Activated naive CD8-positive, alpha-beta T cell (primary cell): ENCODE measurements around the gene NAXE.
"Not testable (repeated sequence)": the region's sequence is repeated elsewhere in the genome, so short reads cannot be mapped to it uniquely, and the experiment has no call there.

Source experiments
- H3K27ac Mint-ChIP-seq: one replicate; pipeline ENCODE4 v1.8.0; 2021; ENCODE audit warnings: mixed read lengths
- H3K27me3 Mint-ChIP-seq: one replicate; pipeline ENCODE4 v1.8.0; 2021; ENCODE audit warnings: mixed read lengths
- H3K36me3 Mint-ChIP-seq: one replicate; pipeline ENCODE4 v1.8.0; 2021; ENCODE audit warnings: mixed read lengths
- H3K4me1 Mint-ChIP-seq: one replicate; pipeline ENCODE4 v1.8.0; 2021; ENCODE audit warnings: low read depth, mixed read lengths
- H3K4me3 Mint-ChIP-seq: one replicate; pipeline ENCODE4 v1.8.0; 2021; ENCODE audit warnings: mild to moderate bottlenecking, mixed read lengths
- H3K9me3 Mint-ChIP-seq: one replicate; pipeline ENCODE4 v1.8.0; 2021; ENCODE audit warnings: low read depth, mixed read lengths

The NAXE gene

DNA sequence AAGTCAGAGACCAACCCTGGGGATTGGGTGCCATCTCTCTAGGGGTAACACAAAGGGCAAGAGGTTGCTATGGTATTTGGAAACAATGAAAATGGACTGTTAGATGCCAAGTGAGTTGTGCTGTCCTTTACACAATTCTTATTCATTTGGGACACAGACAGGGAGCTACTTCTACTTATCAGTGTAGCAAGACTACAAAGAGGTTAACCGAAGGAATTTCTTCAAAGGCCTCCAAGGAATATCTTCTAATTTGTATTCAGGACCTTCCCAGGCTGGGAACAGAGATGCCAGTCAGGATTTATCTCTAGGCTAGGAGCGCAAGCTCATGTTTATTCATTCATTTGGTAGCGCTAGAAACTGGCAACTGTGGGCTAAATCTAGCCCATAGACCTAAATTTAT lies 2.6 kb downstream of the NAXE start:
- Mint-ChIP-seq H3K27ac (peak overlapping the region; percentile 28), H3K4me1 (peaks cover 30% of the 10 kb centered on the region), H3K36me3 (no peaks in the 10 kb centered on the region)

DNA sequence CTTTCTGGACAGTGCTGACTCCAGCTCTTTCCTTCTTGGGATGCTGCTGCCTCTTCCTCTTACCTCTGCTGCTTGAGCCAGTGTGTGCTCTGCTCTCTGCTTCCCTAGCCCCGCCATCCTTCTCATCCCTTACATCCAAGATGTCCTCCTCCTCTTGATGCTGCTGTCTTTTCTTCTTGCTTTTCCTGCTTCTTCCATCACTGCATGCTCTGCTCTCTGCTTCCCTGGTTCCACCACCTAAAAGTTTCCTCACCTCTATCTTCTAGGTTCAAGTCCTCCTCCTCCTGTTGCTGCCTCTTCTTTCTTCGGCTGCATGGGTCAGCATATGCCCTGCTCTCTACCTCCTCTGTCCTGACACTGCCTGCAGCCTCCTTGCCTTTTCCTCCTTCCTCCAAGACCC lies 3.4 kb downstream of the NAXE start:
- H3K9me3 Mint-ChIP-seq, result no peaks in the 10 kb centered on the region
- H3K36me3 Mint-ChIP-seq, result peaks cover 3% of the 10 kb centered on the region
- peak overlapping the region; percentile 50 for H3K27ac Mint-ChIP-seq
- no peaks in the 10 kb centered on the region for H3K27me3 Mint-ChIP-seq
- H3K4me1 Mint-ChIP-seq, result peaks cover 38% of the 10 kb centered on the region
- H3K4me3 Mint-ChIP-seq, result no peak overlapping the region

More for the DNA sequence above, 2.6 kb downstream of the NAXE start:
- Mint-ChIP-seq H3K9me3 (no peaks in the 10 kb centered on the region), H3K27me3 (no peaks in the 10 kb centered on the region), H3K4me3 (no peak overlapping the region)

DNA sequence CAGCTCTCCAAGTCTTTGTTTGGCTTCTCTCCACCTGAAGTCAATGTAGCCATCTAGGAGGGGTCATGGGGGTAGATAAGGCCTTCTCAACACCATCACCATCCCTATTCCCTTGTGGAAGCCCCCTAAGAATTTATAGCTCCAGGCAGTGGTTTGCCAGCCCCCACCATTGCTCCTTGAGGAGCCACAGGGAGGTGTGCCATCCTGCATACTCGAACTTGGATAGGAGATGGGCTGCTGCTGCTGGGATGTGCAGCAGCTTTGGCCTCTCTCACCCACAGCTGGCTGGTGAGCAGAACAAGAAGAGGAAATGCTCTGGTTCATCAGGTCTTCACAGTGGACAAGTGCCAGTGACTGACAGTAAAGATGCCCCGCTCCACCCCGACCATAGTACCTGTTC lies 4.8 kb downstream of the NAXE start:
- Mint-ChIP-seq H3K4me3 (no peak overlapping the region), H3K27ac (no peak overlapping the region), H3K4me1 (peaks cover 35% of the 10 kb centered on the region), H3K36me3 (peaks cover 3% of the 10 kb centered on the region), H3K27me3 (no peaks in the 10 kb centered on the region), H3K9me3 (no peaks in the 10 kb centered on the region)

DNA sequence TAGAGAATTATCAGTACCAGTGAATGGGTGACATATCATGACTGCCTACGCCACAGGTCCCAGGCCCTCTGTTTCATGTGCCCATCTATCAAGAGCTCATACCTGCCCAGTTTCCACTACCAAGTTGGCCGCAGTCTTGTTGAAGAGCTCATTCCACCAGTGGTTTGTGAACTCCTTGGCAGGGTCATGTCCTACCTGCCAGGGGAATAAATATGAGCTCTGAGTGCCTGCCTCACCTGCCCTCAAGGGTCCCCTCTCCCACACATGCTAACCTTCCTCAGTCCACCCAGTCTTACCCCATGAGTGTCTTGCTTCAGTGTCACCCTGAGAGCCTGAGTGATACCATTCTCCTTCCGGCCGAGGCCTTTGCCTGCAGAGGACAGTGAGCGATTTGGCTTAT lies 6.5 kb downstream of the NAXE start:
- Mint-ChIP-seq H3K4me3 (no peak overlapping the region), H3K36me3 (peaks cover 3% of the 10 kb centered on the region), H3K9me3 (no peaks in the 10 kb centered on the region), H3K4me1 (peaks cover 41% of the 10 kb centered on the region), H3K27me3 (no peaks in the 10 kb centered on the region), H3K27ac (peak overlapping the region; percentile 100)

DNA sequence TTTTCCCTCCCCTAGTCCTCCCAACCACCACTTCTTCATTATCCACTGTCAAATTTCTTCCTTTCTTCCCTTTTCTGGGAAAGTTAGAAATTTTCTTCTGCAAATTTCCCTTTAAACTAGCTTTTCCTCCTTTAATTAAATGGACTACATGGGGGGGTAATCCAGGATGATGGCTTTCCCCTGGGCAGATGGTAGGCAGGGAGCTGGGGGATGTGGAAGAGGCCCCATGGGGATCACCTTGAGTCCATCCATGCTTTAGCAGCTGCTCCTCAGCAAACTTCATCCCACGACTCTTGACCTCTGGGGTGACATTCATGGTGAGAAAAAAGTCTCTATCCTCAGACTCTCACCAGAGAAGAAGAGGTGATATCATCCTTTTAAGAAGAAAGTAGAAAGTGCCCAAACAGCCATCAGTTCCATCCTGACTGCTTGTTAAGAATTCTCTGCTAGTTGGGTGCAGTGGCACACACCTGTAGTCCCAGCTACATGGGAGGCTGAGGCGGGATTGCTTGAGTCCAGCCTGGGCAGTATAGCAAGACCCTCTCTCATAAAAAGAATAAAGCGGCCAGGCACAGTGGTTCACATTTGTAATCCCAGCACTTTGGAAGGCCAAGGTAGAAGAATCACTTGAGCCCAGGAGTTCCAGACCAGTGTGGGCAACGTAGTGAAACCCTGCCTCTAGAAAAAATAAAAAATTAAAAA lies 7.3 kb downstream of the NAXE start:
- no peaks in the 10 kb centered on the region for H3K27me3 Mint-ChIP-seq
- H3K4me1 Mint-ChIP-seq, result peaks cover 39% of the 10 kb centered on the region
- peaks cover 3% of the 10 kb centered on the region for H3K36me3 Mint-ChIP-seq
- H3K27ac Mint-ChIP-seq, result peak overlapping the region; percentile 100
- no peak overlapping the region for H3K4me3 Mint-ChIP-seq
- no peaks in the 10 kb centered on the region for H3K9me3 Mint-ChIP-seq

DNA sequence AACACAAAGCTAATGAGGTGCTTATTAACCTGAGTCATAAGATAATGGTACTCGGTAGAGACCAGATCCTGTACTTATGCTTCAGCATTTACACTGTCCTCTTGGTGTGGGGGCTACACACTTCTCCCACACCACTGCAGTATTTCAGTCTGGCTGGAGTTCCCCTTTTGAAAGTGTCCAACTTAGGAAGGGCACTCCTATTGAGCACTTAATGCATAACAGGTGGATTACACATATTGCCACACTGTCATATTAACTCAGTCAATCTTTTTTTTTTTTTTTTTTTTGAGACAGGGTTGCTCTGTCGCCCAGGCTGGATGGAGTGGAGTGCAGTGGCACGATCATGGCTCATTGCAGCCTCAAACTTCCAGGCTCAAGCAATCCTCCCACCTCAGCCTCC lies 8.2 kb downstream of the NAXE start:
- Mint-ChIP-seq H3K27me3 (no peaks in the 10 kb centered on the region), H3K4me1 (peaks cover 37% of the 10 kb centered on the region), H3K27ac (peak overlapping the region; percentile 100), H3K36me3 (peaks cover 3% of the 10 kb centered on the region), H3K9me3 (no peaks in the 10 kb centered on the region), H3K4me3 (peak overlapping the region; percentile 94)

DNA sequence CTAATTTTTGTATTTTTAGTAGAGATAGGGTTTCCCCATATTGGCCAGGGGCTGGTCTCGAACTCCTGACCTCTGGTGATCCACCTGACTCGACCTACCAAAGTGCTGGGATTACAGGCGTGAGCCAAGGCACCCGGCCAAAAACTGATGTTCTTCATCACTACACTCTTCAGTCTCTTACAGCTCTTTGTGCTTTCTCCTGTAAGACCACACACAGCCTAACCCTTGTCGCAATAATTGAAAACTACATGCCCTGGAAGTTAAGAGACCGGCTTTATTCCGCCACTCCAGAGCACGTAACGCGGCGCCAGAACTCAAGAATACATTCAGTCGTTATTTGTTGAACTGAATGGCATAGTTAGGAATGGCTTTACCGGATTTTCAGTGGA lies 9.2 kb downstream of the NAXE start:
- Mint-ChIP-seq H3K4me3 (peak overlapping the region; percentile 94), H3K4me1 (peaks cover 32% of the 10 kb centered on the region), H3K9me3 (no peaks in the 10 kb centered on the region), H3K36me3 (peaks cover 3% of the 10 kb centered on the region), H3K27ac (peak overlapping the region; percentile 100), H3K27me3 (no peaks in the 10 kb centered on the region)

DNA sequence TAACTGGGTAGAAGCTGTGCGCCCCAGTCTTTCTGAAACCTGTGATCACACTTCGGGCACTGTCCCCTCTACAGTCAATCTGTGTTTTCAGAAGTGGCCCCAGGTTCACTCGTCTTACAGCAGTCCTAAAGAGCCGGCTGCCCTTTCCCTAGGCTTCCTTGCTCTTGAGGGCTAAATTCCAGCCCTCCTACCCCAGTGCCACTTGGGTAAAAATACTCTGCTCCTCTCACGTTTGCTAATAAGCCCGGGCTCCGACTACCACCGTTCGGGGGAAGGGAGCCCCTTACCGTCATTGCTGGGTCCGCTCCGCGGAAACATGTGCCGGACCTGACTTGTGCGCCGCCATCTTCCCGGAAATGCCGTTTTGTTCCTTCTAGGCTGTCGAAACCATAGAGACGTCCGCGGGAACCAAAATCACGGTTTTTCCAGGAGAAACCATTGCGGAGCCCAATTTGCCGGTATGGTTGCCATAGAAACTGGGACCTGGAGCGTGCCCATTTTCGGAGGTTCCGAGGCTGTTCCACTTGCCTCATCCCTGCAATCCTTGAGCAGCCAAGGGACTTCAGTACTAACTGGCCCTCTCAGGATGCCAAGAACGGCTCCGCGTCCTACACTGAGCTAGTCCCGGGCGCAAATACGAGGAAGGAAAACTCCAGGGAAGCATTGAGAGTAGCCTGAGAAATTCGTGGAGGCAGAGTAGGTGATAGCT lies 9.7 kb downstream of the NAXE start, which contains the start of gene GPATCH4:
GPATCH4 (minus strand) TSS at position 358 of the 709 bp plus-strand sequence.
- H3K4me1 Mint-ChIP-seq, result peaks cover 32% of the 10 kb centered on the region
- no peaks in the 10 kb centered on the region for H3K9me3 Mint-ChIP-seq
- H3K36me3 Mint-ChIP-seq, result peaks cover 3% of the 10 kb centered on the region
- peak within 1 kb of the TSS; percentile 100 for H3K27ac Mint-ChIP-seq
- H3K27me3 Mint-ChIP-seq, result no peaks in the 10 kb centered on the region
- H3K4me3 Mint-ChIP-seq, result peak within 1 kb of the TSS; percentile 94

DNA sequence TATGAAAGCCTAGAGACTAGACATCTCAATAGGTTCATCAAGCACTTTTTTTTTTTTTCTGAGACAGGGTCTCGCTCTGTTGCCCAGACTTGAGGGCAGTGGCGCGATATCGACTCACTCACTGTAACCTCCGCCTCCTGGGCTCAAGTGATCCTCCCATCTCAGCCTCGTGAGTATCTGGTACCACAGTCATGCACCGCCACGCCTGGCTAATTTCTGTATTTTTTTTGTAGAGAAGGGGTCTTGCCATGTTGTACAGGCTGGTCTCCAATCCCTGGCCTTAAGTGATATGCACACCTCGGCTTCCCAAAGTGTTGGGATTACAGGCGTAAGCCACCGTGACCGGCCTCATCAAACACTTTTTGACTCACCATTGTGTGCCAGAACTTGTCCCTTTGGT lies 10.3 kb downstream of the NAXE start:
- no peaks in the 10 kb centered on the region for H3K9me3 Mint-ChIP-seq
- H3K27ac Mint-ChIP-seq, result peak overlapping the region; percentile 100
- H3K4me3 Mint-ChIP-seq, result peak overlapping the region; percentile 94
- peaks cover 31% of the 10 kb centered on the region for H3K4me1 Mint-ChIP-seq
- peaks cover 3% of the 10 kb centered on the region for H3K36me3 Mint-ChIP-seq
- H3K27me3 Mint-ChIP-seq, result no peaks in the 10 kb centered on the region

DNA sequence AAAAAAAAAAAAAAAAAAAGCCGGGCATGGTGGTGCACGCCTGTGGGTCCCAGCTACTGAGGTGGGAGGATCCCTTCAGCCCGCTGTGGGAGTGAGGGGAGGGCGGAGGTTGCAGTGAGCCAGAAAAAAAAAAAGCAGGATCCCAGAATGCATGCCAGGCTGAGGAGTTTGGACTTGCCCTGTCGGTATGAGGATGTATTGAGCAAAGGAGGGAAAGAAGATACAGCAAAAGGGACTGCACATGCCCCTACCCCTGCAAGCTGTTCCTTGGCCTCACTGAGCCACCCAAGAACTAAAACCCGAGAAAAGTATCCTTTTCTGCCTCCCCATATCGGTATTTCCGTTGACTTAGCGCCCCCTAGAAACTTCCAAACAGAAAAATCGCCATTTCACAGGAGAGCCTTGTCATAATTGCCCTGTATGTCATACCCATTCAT lies 11.0 kb downstream of the NAXE start:
- peaks cover 3% of the 10 kb centered on the region for H3K36me3 Mint-ChIP-seq
- H3K9me3 Mint-ChIP-seq, result no peaks in the 10 kb centered on the region
- peaks cover 31% of the 10 kb centered on the region for H3K4me1 Mint-ChIP-seq
- H3K27me3 Mint-ChIP-seq, result no peaks in the 10 kb centered on the region
- peak overlapping the region; percentile 70 for H3K27ac Mint-ChIP-seq
- peak overlapping the region; percentile 73 for H3K4me3 Mint-ChIP-seq

DNA sequence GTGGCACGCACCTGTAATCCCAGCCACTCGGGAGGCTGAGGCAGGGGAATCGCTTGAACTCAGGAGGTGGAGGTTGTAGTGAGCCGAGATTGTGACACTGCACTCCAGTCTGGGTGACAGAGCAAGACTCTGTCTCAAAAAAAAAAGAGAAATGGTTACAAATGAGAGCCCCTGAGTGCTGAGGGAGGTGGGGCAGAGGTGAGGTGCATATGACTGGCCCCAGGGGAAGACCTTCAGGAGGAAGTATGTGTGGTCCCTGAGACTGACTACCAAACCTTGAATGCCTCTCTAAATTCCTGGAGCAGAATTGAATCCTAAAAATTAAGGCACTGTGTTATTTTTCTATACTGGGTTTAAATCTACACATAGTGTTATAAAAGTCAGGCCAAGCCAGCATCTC lies 15.8 kb downstream of the NAXE start:
- not testable (repeated sequence) for H3K27me3 Mint-ChIP-seq, H3K4me3 Mint-ChIP-seq, H3K9me3 Mint-ChIP-seq, H3K4me1 Mint-ChIP-seq, H3K36me3 Mint-ChIP-seq, H3K27ac Mint-ChIP-seq

DNA sequence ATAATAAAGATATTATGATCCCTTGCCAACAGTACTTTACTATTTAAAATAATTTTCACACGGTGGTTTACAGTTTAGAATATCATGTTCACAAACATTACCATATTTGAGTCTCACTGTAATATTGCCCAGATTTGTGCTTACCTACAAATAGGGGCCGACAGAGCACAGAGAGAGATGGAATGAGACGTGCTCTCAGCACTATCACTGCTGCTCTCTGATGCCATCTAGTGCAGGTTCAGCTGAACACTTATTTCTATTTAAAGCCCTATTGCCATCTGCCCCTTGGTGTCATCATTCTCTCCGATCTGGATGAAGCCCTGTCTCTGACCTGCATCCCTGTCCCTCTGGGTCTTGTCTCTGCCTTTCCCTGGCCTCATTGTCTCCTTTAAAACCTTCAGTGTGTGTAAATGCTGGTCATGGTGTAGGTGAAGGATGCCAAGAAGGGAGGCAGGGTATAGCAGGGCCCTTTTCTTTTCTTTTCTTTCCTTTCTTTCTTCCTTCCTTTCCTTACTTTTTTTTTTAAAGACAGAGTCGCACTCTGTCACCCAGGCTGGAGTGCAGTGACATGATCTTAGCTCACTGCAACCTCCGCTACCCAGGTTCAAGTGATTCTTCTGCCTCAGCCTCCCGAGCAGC lies 16.6 kb downstream of the NAXE start:
- Mint-ChIP-seq H3K9me3 (no peaks in the 10 kb centered on the region), H3K4me1 (peaks cover 3% of the 10 kb centered on the region), H3K27ac (no peak overlapping the region), H3K36me3 (no peaks in the 10 kb centered on the region), H3K27me3 (peaks cover 3% of the 10 kb centered on the region), H3K4me3 (no peak overlapping the region)

DNA sequence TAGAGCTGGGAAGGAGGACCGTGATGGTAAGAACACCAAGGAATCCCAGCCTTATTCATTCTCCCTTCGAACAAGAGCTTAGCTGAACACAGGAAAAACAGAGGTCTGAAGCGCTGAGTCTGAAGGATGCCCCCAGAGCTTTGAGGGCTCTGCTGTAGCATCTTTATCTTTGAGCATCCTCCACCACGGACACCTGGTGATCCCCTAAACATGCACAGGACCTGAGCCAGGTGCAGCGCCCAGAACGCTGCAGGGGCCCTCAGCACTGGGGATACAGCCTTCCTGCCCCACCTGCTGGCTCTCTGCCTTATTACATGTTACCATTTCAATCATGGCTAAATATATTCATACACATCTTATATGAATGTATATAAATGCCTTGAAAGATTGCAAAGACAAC lies 17.4 kb downstream of the NAXE start:
- H3K4me3 Mint-ChIP-seq, result no peak overlapping the region
- H3K9me3 Mint-ChIP-seq, result no peaks in the 10 kb centered on the region
- H3K27me3 Mint-ChIP-seq, result peaks cover 4% of the 10 kb centered on the region
- H3K4me1 Mint-ChIP-seq, result peaks cover 3% of the 10 kb centered on the region
- no peak overlapping the region for H3K27ac Mint-ChIP-seq
- H3K36me3 Mint-ChIP-seq, result no peaks in the 10 kb centered on the region

DNA sequence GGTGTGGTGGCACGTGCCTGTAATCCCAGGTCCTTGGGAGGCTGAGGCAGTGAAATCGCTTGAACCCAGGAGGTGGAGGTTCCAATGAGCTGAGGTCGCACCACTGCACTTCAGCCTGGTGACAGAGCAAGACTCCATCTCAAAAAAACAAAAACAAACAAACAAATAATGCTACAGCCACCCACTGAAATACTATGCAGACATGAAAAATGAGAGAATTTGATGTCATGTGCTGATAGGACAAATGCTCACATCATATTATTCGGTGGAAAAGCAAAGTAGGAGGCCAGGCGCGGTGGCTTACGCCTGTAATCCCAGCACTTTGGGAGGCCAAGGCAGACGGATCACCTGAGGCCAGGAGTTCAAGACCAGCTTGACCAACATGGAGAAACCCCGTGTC lies 18.5 kb downstream of the NAXE start:
- not testable (repeated sequence) for H3K4me3 Mint-ChIP-seq, H3K9me3 Mint-ChIP-seq, H3K36me3 Mint-ChIP-seq, H3K27me3 Mint-ChIP-seq, H3K27ac Mint-ChIP-seq, H3K4me1 Mint-ChIP-seq

DNA sequence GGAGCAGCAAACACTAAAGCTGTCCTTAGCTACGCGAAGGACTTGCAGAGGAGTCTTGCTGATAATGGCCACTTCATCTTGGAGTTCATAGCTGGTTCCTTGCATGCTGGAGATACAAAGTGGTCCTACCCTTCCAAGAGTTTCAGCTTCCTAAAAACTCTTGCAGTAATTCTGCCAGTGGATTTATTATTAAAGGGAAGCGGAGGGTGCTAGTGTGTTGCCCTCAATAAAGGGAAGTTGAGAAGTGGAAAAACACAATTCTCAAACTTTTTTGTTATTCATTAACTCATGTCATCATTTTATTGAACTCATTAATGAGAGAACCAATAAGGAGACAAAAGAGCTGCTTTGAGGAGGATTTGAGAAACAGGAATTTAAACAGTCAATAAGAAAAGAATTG lies 21.1 kb downstream of the NAXE start:
- H3K4me1 Mint-ChIP-seq, result peaks cover 3% of the 10 kb centered on the region
- H3K27me3 Mint-ChIP-seq, result peaks cover 8% of the 10 kb centered on the region
- no peaks in the 10 kb centered on the region for H3K9me3 Mint-ChIP-seq
- no peak overlapping the region for H3K27ac Mint-ChIP-seq
- H3K4me3 Mint-ChIP-seq, result no peak overlapping the region
- no peaks in the 10 kb centered on the region for H3K36me3 Mint-ChIP-seq
